ENCODE data around the gene FIGLA. TPM values are rescaled to one million over a fixed set of nuclear protein-coding genes. Genes with fewer than 3 reads are reported as not detected.
A peak's percentile ranks its signal among the peaks of the same experiment; 100 is the strongest.

Gene FIGLA
- total and polyA plus RNA-seq, 2 experiments from 2014 or later, result not detected

- H3K9ac ChIP-seq, result no peak overlapping the region
- H4K20me1 ChIP-seq (ENCODE audit: insufficient read depth), result no peaks in the 10 kb centered on the region
- peaks cover 38% of the 10 kb centered on the region for H3K27me3 ChIP-seq (replicated peaks; ENCODE audit: insufficient read depth)
- no peak overlapping the region for H3K4me3 ChIP-seq
- WGBS, 2 experiments (ENCODE audit: low coverage in 1 of 2, low lambda C conversion rate in 2 of 2, missing lambda C conversion rate in 2 of 2), result 12 to 14% methylated on average over 7 of the region's 7 CpGs
- H3K9me3 ChIP-seq (ENCODE audit: low read depth), result no peaks in the 10 kb centered on the region
- H3K9me2 ChIP-seq (ENCODE audit: insufficient read depth), result no peaks in the 10 kb centered on the region
- no peaks in the 10 kb centered on the region for H3K79me2 ChIP-seq (ENCODE audit: insufficient read depth)
- no peak overlapping the region for H3K27ac ChIP-seq
- no peaks in the 10 kb centered on the region for H3K36me3 ChIP-seq (ENCODE audit: low read depth)
- peaks cover 5% of the 10 kb centered on the region for H3K4me1 ChIP-seq (ENCODE audit: insufficient read depth)
- H2AFZ ChIP-seq, result no peak overlapping the region
- no peak overlapping the region for H3K4me2 ChIP-seq (ENCODE audit: unreplicated experiment)
- TF ChIP-seq EZH2phosphoT487 (IDR thresholded peaks at IDR 0.05; ENCODE audit: insufficient read depth, low read depth) (no peak), EZH2 (IDR thresholded peaks at IDR 0.05; ENCODE audit: insufficient read depth, poor library complexity, severe bottlenecking) (no peak)
- H3F3A ChIP-seq (ENCODE audit: insufficient read depth), result peaks cover 6% of the 10 kb centered on the region; the same call in 1 of the 2 replicates
- in situ Hi-C loops (cut with MboI), result loop anchor here (10.0 to 25.0 kb wide), 2 partner anchors 131 to 473 kb away; partner anchors contain the start of gene FAM136A
- peak; percentile 54 for DNase-seq
Observed at GRCh38 chr2:70785137-70785911, 5.1 kb downstream of the FIGLA start.

GRCh38 chr2:70784320-70784719 lies 6.1 kb downstream of the FIGLA start:
- in situ Hi-C loops (cut with MboI), result loop anchor here (10.0 to 25.0 kb wide), 2 partner anchors 130 to 472 kb away; partner anchors contain the start of gene FAM136A
- no peaks in the 10 kb centered on the region for H4K20me1 ChIP-seq (ENCODE audit: insufficient read depth)
- WGBS, 2 experiments (ENCODE audit: low coverage in 1 of 2, low lambda C conversion rate in 2 of 2, missing lambda C conversion rate in 2 of 2), result 81 to 83% methylated on average over 2 of the region's 2 CpGs
- H2AFZ ChIP-seq, result no peak overlapping the region
- H3K36me3 ChIP-seq (ENCODE audit: low read depth), result no peaks in the 10 kb centered on the region
- no peaks in the 10 kb centered on the region for H3K9me3 ChIP-seq (ENCODE audit: low read depth)
- no peaks in the 10 kb centered on the region for H3K9me2 ChIP-seq (ENCODE audit: insufficient read depth)
- peaks cover 15% of the 10 kb centered on the region for H3K4me1 ChIP-seq (ENCODE audit: insufficient read depth)
- no peak for TF ChIP-seq EZH2phosphoT487 (IDR thresholded peaks at IDR 0.05; ENCODE audit: insufficient read depth, low read depth)
- no peak for TF ChIP-seq EZH2 (IDR thresholded peaks at IDR 0.05; ENCODE audit: insufficient read depth, poor library complexity, severe bottlenecking)
- H3K27me3 ChIP-seq (replicated peaks; ENCODE audit: insufficient read depth), result peaks cover 28% of the 10 kb centered on the region
- no peaks in the 10 kb centered on the region for H3K79me2 ChIP-seq (ENCODE audit: insufficient read depth)
- H3F3A ChIP-seq (ENCODE audit: insufficient read depth), result peaks cover 16% of the 10 kb centered on the region
- no peak for DNase-seq
- H3K4me2 ChIP-seq (ENCODE audit: unreplicated experiment), result no peak overlapping the region
- no peak overlapping the region for H3K4me3 ChIP-seq
- no peak overlapping the region for H3K9ac ChIP-seq
- H3K27ac ChIP-seq, result no peak overlapping the region

GRCh38 chr2:70779911-70780545 lies 10.4 kb downstream of the FIGLA start:
- TF ChIP-seq EZH2 (IDR thresholded peaks at IDR 0.05; ENCODE audit: insufficient read depth, poor library complexity, severe bottlenecking), result no peak
- no peak for TF ChIP-seq EZH2phosphoT487 (IDR thresholded peaks at IDR 0.05; ENCODE audit: insufficient read depth, low read depth)
- H2AFZ ChIP-seq, result no peak overlapping the region
- peaks cover 21% of the 10 kb centered on the region for H3F3A ChIP-seq (ENCODE audit: insufficient read depth)
- H3K4me3 ChIP-seq, result no peak overlapping the region
- DNase-seq, result peak; percentile 86
- H3K4me1 ChIP-seq (ENCODE audit: insufficient read depth), result peaks cover 30% of the 10 kb centered on the region
- H3K4me2 ChIP-seq (ENCODE audit: unreplicated experiment), result peak overlapping the region; percentile 36
- H3K79me2 ChIP-seq (ENCODE audit: insufficient read depth), result no peaks in the 10 kb centered on the region
- in situ Hi-C loops (cut with MboI), result loop anchor here (10.0 to 25.0 kb wide), 2 partner anchors 125 to 468 kb away; partner anchors contain the start of gene FAM136A
- WGBS, 2 experiments (ENCODE audit: low coverage in 1 of 2, low lambda C conversion rate in 2 of 2, missing lambda C conversion rate in 2 of 2), result 2 to 8% methylated on average over 8 of the region's 8 CpGs
- peak overlapping the region; percentile 60 for H3K27ac ChIP-seq
- no peaks in the 10 kb centered on the region; the same call in 1 of the 2 replicates for H3K27me3 ChIP-seq (replicated peaks; ENCODE audit: insufficient read depth)
- no peaks in the 10 kb centered on the region for H4K20me1 ChIP-seq (ENCODE audit: insufficient read depth)
- H3K36me3 ChIP-seq (ENCODE audit: low read depth), result no peaks in the 10 kb centered on the region
- H3K9me3 ChIP-seq (ENCODE audit: low read depth), result no peaks in the 10 kb centered on the region
- no peak overlapping the region for H3K9ac ChIP-seq
- no peaks in the 10 kb centered on the region for H3K9me2 ChIP-seq (ENCODE audit: insufficient read depth)

GRCh38 chr2:70779491-70779890 lies 11.0 kb downstream of the FIGLA start:
- H3K27ac ChIP-seq, result peak overlapping the region; percentile 60
- H3F3A ChIP-seq (ENCODE audit: insufficient read depth), result peaks cover 21% of the 10 kb centered on the region
- in situ Hi-C loops (cut with MboI), result loop anchor here (25.0 kb wide), 1 partner anchor 467 kb away; the partner anchor contains the start of gene FAM136A
- no peaks in the 10 kb centered on the region for H4K20me1 ChIP-seq (ENCODE audit: insufficient read depth)
- TF ChIP-seq EZH2 (IDR thresholded peaks at IDR 0.05; ENCODE audit: insufficient read depth, poor library complexity, severe bottlenecking) (no peak), EZH2phosphoT487 (IDR thresholded peaks at IDR 0.05; ENCODE audit: insufficient read depth, low read depth) (no peak)
- peaks cover 30% of the 10 kb centered on the region for H3K4me1 ChIP-seq (ENCODE audit: insufficient read depth)
- no peaks in the 10 kb centered on the region; the same call in 1 of the 2 replicates for H3K27me3 ChIP-seq (replicated peaks; ENCODE audit: insufficient read depth)
- no peak overlapping the region for H2AFZ ChIP-seq
- 54 to 56% methylated on average over 3 of the region's 3 CpGs for WGBS, 2 experiments (ENCODE audit: low coverage in 1 of 2, low lambda C conversion rate in 2 of 2, missing lambda C conversion rate in 2 of 2)
- DNase-seq, result no peak
- peak overlapping the region; percentile 36 for H3K4me2 ChIP-seq (ENCODE audit: unreplicated experiment)
- no peak overlapping the region for H3K9ac ChIP-seq
- no peaks in the 10 kb centered on the region for H3K9me2 ChIP-seq (ENCODE audit: insufficient read depth)
- no peak overlapping the region for H3K4me3 ChIP-seq
- no peaks in the 10 kb centered on the region for H3K36me3 ChIP-seq (ENCODE audit: low read depth)
- H3K9me3 ChIP-seq (ENCODE audit: low read depth), result no peaks in the 10 kb centered on the region
- no peaks in the 10 kb centered on the region for H3K79me2 ChIP-seq (ENCODE audit: insufficient read depth)
